Activated CD4-positive, alpha-beta T cell treated with anti-CD3 and anti-CD28 coated beads, Interleukin-2, amount 10 ng/mL, durations not matched to agents 7 days and 5 days (primary cell): ENCODE measurements around the gene C1QTNF2. TPM values are rescaled to one million over a fixed set of nuclear protein-coding genes. Genes with fewer than 3 reads are reported as not detected.

Experiments
- CTCF ChIA-PET: fragments of 350-600 bp; sonication (Branson Sonifier 250); formaldehyde crosslinking; loops from one replicate; lab custom pipeline; 2021; ENCODE audit warnings: antibody characterized with exemption; lab: Charles Lee
- POLR2A ChIA-PET: fragments of 350-600 bp; sonication (Branson Sonifier 250); formaldehyde crosslinking; loops from one replicate; lab custom pipeline; 2021; ENCODE audit warnings: antibody characterized with exemption; lab: Charles Lee
- DNase-seq: peaks from one replicate; pipeline ENCODE4 v3.0.0-alpha.2; 2020
- H3K27ac Mint-ChIP-seq: one replicate; pipeline ENCODE4 v1.8.0; 2021; ENCODE audit warnings: mild to moderate bottlenecking, moderate library complexity, mixed read lengths
- H3K27me3 Mint-ChIP-seq: one replicate; pipeline ENCODE4 v1.8.0; 2021; ENCODE audit warnings: mixed read lengths
- H3K36me3 Mint-ChIP-seq: one replicate; pipeline ENCODE4 v1.8.0; 2021; ENCODE audit warnings: low read depth, mixed read lengths
- H3K4me1 Mint-ChIP-seq: one replicate; pipeline ENCODE4 v1.8.0; 2021; ENCODE audit warnings: mixed read lengths
- H3K4me3 Mint-ChIP-seq: one replicate; pipeline ENCODE4 v1.8.0; 2021; ENCODE audit warnings: mild to moderate bottlenecking, moderate library complexity, mixed read lengths
- H3K9me3 Mint-ChIP-seq: one replicate; pipeline ENCODE4 v1.8.0; 2021; ENCODE audit warnings: mixed read lengths
- total RNA-seq, 2 experiments: library from RNA; stranded (reverse); gene quantifications; one replicate each; pipeline ENCODE4 v1.2.3, GENCODE V29; 2021

C1QTNF2 gene
- total RNA-seq, 2 experiments from 2014 or later = not detected

- no peaks in the 10 kb centered on the region for H3K36me3 Mint-ChIP-seq
- no peak overlapping the region for H3K27ac Mint-ChIP-seq
- POLR2A ChIA-PET = no interaction called here
- peaks cover 17% of the 10 kb centered on the region for H3K27me3 Mint-ChIP-seq
- no peak overlapping the region for H3K4me3 Mint-ChIP-seq
- no peaks in the 10 kb centered on the region for H3K4me1 Mint-ChIP-seq
- peaks cover 11% of the 10 kb centered on the region for H3K9me3 Mint-ChIP-seq
- CTCF ChIA-PET = interaction anchor here (0.5 kb wide), 1 partner anchor 665 kb away, joined by 3 read pairs; no protein-coding TSS in a partner anchor
- DNase-seq = no peak
Observed at GRCh38 chr5:160385496-160385895, 15.1 kb upstream of the C1QTNF2 start.

GRCh38 chr5:160384681-160385080 lies 14.3 kb upstream of the C1QTNF2 start:
- ChIA-PET CTCF (no interaction called here), POLR2A (no interaction called here)
- no peak for DNase-seq
- no peak overlapping the region for H3K4me3 Mint-ChIP-seq
- H3K4me1 Mint-ChIP-seq = no peaks in the 10 kb centered on the region
- H3K27me3 Mint-ChIP-seq = peaks cover 22% of the 10 kb centered on the region
- H3K36me3 Mint-ChIP-seq = no peaks in the 10 kb centered on the region
- H3K27ac Mint-ChIP-seq = no peak overlapping the region
- H3K9me3 Mint-ChIP-seq = peaks cover 11% of the 10 kb centered on the region

GRCh38 chr5:160382346-160382745 lies 11.9 kb upstream of the C1QTNF2 start:
- no peak for DNase-seq
- Mint-ChIP-seq H3K4me3 (no peak overlapping the region), H3K27me3 (peaks cover 21% of the 10 kb centered on the region), H3K9me3 (peaks cover 2% of the 10 kb centered on the region), H3K27ac (no peak overlapping the region), H3K4me1 (no peaks in the 10 kb centered on the region), H3K36me3 (no peaks in the 10 kb centered on the region)
- CTCF ChIA-PET = interaction anchor here (0.5 kb wide), 1 partner anchor 1211 kb away, joined by 3 read pairs; no protein-coding TSS in a partner anchor
- POLR2A ChIA-PET = no interaction called here

GRCh38 chr5:160380041-160380440 lies 9.6 kb upstream of the C1QTNF2 start:
- Mint-ChIP-seq H3K4me3 (no peak overlapping the region), H3K36me3 (no peaks in the 10 kb centered on the region), H3K9me3 (no peaks in the 10 kb centered on the region), H3K4me1 (no peaks in the 10 kb centered on the region), H3K27ac (no peak overlapping the region), H3K27me3 (peaks cover 32% of the 10 kb centered on the region)
- DNase-seq = no peak
- CTCF ChIA-PET = no interaction called here
- POLR2A ChIA-PET = no interaction called here

- H3K27ac Mint-ChIP-seq = no peak overlapping the region
- H3K4me1 Mint-ChIP-seq = no peaks in the 10 kb centered on the region
- no peak overlapping the region for H3K4me3 Mint-ChIP-seq
- peaks cover 38% of the 10 kb centered on the region for H3K27me3 Mint-ChIP-seq
- no peaks in the 10 kb centered on the region for H3K9me3 Mint-ChIP-seq
- ChIA-PET POLR2A (no interaction called here), CTCF (no interaction called here)
- no peak for DNase-seq
- H3K36me3 Mint-ChIP-seq = no peaks in the 10 kb centered on the region
Observed at GRCh38 chr5:160379511-160379910, 9.1 kb upstream of the C1QTNF2 start.

GRCh38 chr5:160378330-160378729 lies 7.9 kb upstream of the C1QTNF2 start:
- ChIA-PET POLR2A (no interaction called here), CTCF (interaction anchor here (0.6 to 1.2 kb wide), 4 partner anchors 38 to 208 kb away, joined by 3 read pairs; no protein-coding TSS in a partner anchor)
- DNase-seq = no peak
- Mint-ChIP-seq H3K36me3 (no peaks in the 10 kb centered on the region), H3K4me3 (no peak overlapping the region), H3K4me1 (no peaks in the 10 kb centered on the region), H3K27me3 (peaks cover 46% of the 10 kb centered on the region), H3K9me3 (no peaks in the 10 kb centered on the region), H3K27ac (no peak overlapping the region)

- ChIA-PET POLR2A (no interaction called here), CTCF (interaction anchor here (0.6 to 0.9 kb wide), 4 partner anchors 12 to 614 kb away, joined by 3 to 4 read pairs (median 4); no protein-coding TSS in a partner anchor)
- Mint-ChIP-seq H3K9me3 (no peaks in the 10 kb centered on the region), H3K36me3 (no peaks in the 10 kb centered on the region), H3K4me3 (no peak overlapping the region), H3K27ac (no peak overlapping the region), H3K27me3 (peaks cover 51% of the 10 kb centered on the region), H3K4me1 (no peaks in the 10 kb centered on the region)
- no peak for DNase-seq
Observed at GRCh38 chr5:160377651-160378050, 7.2 kb upstream of the C1QTNF2 start.

- CTCF ChIA-PET = no interaction called here
- peaks cover 58% of the 10 kb centered on the region for H3K27me3 Mint-ChIP-seq
- POLR2A ChIA-PET = no interaction called here
Observed at GRCh38 chr5:160376416-160376815, 6.0 kb upstream of the C1QTNF2 start.

GRCh38 chr5:160375701-160376100 lies 5.3 kb upstream of the C1QTNF2 start:
- no peaks in the 10 kb centered on the region for H3K36me3 Mint-ChIP-seq
- POLR2A ChIA-PET = no interaction called here

More at GRCh38 chr5:160376416-160376815, 6.0 kb upstream of the C1QTNF2 start:
- Mint-ChIP-seq H3K9me3 (no peaks in the 10 kb centered on the region), H3K36me3 (no peaks in the 10 kb centered on the region), H3K27ac (no peak overlapping the region), H3K4me1 (no peaks in the 10 kb centered on the region), H3K4me3 (no peak overlapping the region)
- DNase-seq = no peak

GRCh38 chr5:160375166-160375565 lies 4.7 kb upstream of the C1QTNF2 start:
- peaks cover 60% of the 10 kb centered on the region for H3K27me3 Mint-ChIP-seq

More at GRCh38 chr5:160375701-160376100, 5.3 kb upstream of the C1QTNF2 start:
- Mint-ChIP-seq H3K27ac (no peak overlapping the region), H3K4me1 (peaks cover 4% of the 10 kb centered on the region), H3K27me3 (peaks cover 59% of the 10 kb centered on the region), H3K4me3 (no peak overlapping the region), H3K9me3 (no peaks in the 10 kb centered on the region)
- CTCF ChIA-PET = no interaction called here
- DNase-seq = no peak

GRCh38 chr5:160371294-160371693 lies 868 bp upstream of the C1QTNF2 start:
- Mint-ChIP-seq H3K9me3 (no peaks in the 10 kb centered on the region), H3K4me3 (no peak overlapping the region), H3K27me3 (peaks cover 71% of the 10 kb centered on the region), H3K36me3 (no peaks in the 10 kb centered on the region), H3K4me1 (peaks cover 6% of the 10 kb centered on the region), H3K27ac (no peak overlapping the region)
- DNase-seq = no peak
- ChIA-PET POLR2A (no interaction called here), CTCF (interaction anchor here (1.4 kb wide), 1 partner anchor 10 kb away, joined by 4 read pairs; no protein-coding TSS in a partner anchor)

More at GRCh38 chr5:160375166-160375565, 4.7 kb upstream of the C1QTNF2 start:
- CTCF ChIA-PET = no interaction called here
- H3K4me1 Mint-ChIP-seq = peaks cover 6% of the 10 kb centered on the region
- H3K4me3 Mint-ChIP-seq = no peak overlapping the region
- H3K9me3 Mint-ChIP-seq = no peaks in the 10 kb centered on the region
- POLR2A ChIA-PET = no interaction called here
- H3K27ac Mint-ChIP-seq = no peak overlapping the region
- H3K36me3 Mint-ChIP-seq = no peaks in the 10 kb centered on the region
- DNase-seq = no peak

GRCh38 chr5:160370713-160371034 lies 248 bp upstream of the C1QTNF2 start:
- no peaks in the 10 kb centered on the region for H3K9me3 Mint-ChIP-seq
- H3K36me3 Mint-ChIP-seq = no peaks in the 10 kb centered on the region
- CTCF ChIA-PET = interaction anchor here (1.4 kb wide), 1 partner anchor 9 kb away, joined by 4 read pairs; no protein-coding TSS in a partner anchor
- no peak for DNase-seq
- H3K27ac Mint-ChIP-seq = no peak overlapping the region
- POLR2A ChIA-PET = no interaction called here
- peaks cover 6% of the 10 kb centered on the region for H3K4me1 Mint-ChIP-seq
- peak overlapping the region; percentile 31 for H3K4me3 Mint-ChIP-seq
- H3K27me3 Mint-ChIP-seq = peaks cover 66% of the 10 kb centered on the region

- CTCF ChIA-PET = no interaction called here
- Mint-ChIP-seq H3K4me1 (peaks cover 6% of the 10 kb centered on the region), H3K27ac (no peak overlapping the region), H3K36me3 (no peaks in the 10 kb centered on the region), H3K4me3 (no peak overlapping the region), H3K9me3 (no peaks in the 10 kb centered on the region), H3K27me3 (peaks cover 44% of the 10 kb centered on the region)
- POLR2A ChIA-PET = no interaction called here
- no peak for DNase-seq
Observed at GRCh38 chr5:160367885-160368284, 2.5 kb downstream of the C1QTNF2 start.

- Mint-ChIP-seq H3K27me3 (peaks cover 39% of the 10 kb centered on the region), H3K36me3 (no peaks in the 10 kb centered on the region), H3K27ac (no peak overlapping the region), H3K4me3 (no peak overlapping the region), H3K4me1 (peaks cover 6% of the 10 kb centered on the region), H3K9me3 (no peaks in the 10 kb centered on the region)
- POLR2A ChIA-PET = no interaction called here
- DNase-seq = no peak
- CTCF ChIA-PET = interaction anchor here (0.6 to 1.2 kb wide), 3 partner anchors 22 to 569 kb away, joined by 3 to 5 read pairs (median 5); no protein-coding TSS in a partner anchor
Observed at GRCh38 chr5:160367261-160367660, 3.2 kb downstream of the C1QTNF2 start.
